AG04449 (cell line): ENCODE measurements around the gene FAM171A1.
A peak's percentile ranks its signal among the peaks of the same experiment; 100 is the strongest.

Experiments used
- CTCF ChIA-PET: fragments of 350-600 bp; formaldehyde crosslinking; extraction: SDS; loops from one replicate; lab custom pipeline; 2021; ENCODE audit warnings: antibody characterized with exemption; lab: Yijun Ruan, JAX
- POLR2A ChIA-PET: fragments of 400-600, 350-600 bp; formaldehyde crosslinking; extraction: SDS; loops from one replicate; lab custom pipeline; 2020; ENCODE audit warnings: antibody characterized with exemption, inconsistent platforms; lab: Yijun Ruan, JAX
- DNase-seq: peaks from one replicate; pipeline ENCODE4 v3.0.0-alpha.2; 2010; ENCODE audit warnings: low read depth, low spot score
- H3K4me3 ChIP-seq: 2 replicates; pipeline ENCODE4 v1.5.1; 2011; ENCODE audit warnings: low read depth, mild to moderate bottlenecking, control low read depth, low read length
- CTCF ChIP-seq: IDR thresholded peaks from one replicate; pipeline ENCODE4 v1.5.1; 2011; ENCODE audit warnings: mild to moderate bottlenecking, moderate library complexity, low read length, control low read depth, inconsistent platforms; ENCODE audit not compliant: insufficient read depth; ENCODE audit errors: missing control alignments

FAM171A1 gene

GRCh38 chr10:15267496-15267895, 103.6 kb downstream of the FAM171A1 start:
- no peak for DNase-seq
- CTCF ChIA-PET, result no interaction called here
- POLR2A ChIA-PET, result no interaction called here
- no peak for TF ChIP-seq CTCF
- no peak overlapping the region for H3K4me3 ChIP-seq

GRCh38 chr10:15266117-15266516, 105.0 kb downstream of the FAM171A1 start:
- no peak overlapping the region for H3K4me3 ChIP-seq
- CTCF ChIA-PET, result no interaction called here
- DNase-seq, result no peak
- TF ChIP-seq CTCF, result no peak
- POLR2A ChIA-PET, result no interaction called here

GRCh38 chr10:15265558-15265957, 105.5 kb downstream of the FAM171A1 start:
- CTCF ChIA-PET, result interaction anchor here (1.1 kb wide), 1 partner anchor 460 kb away, joined by 3 read pairs; no protein-coding TSS in a partner anchor
- DNase-seq, result no peak
- no peak for TF ChIP-seq CTCF
- POLR2A ChIA-PET, result no interaction called here
- H3K4me3 ChIP-seq, result no peak overlapping the region

- CTCF ChIA-PET, result interaction anchor here (1.1 kb wide), 1 partner anchor 461 kb away, joined by 3 read pairs; no protein-coding TSS in a partner anchor
- no peak for TF ChIP-seq CTCF
- no peak overlapping the region for H3K4me3 ChIP-seq
- POLR2A ChIA-PET, result no interaction called here
- no peak for DNase-seq
These were observed 106.0 kb downstream of the FAM171A1 start for GRCh38 chr10:15265056-15265455.

- ChIA-PET POLR2A (no interaction called here), CTCF (no interaction called here)
- H3K4me3 ChIP-seq, result no peak overlapping the region
- DNase-seq, result no peak
- no peak for TF ChIP-seq CTCF
These were observed 107.3 kb downstream of the FAM171A1 start for GRCh38 chr10:15263657-15264323.

GRCh38 chr10:15262036-15262713, 108.9 kb downstream of the FAM171A1 start:
- H3K4me3 ChIP-seq, result no peak overlapping the region
- peak; percentile 28 for TF ChIP-seq CTCF
- POLR2A ChIA-PET, result no interaction called here
- no peak for DNase-seq
- CTCF ChIA-PET, result interaction anchor here (0.8 to 1.2 kb wide), 7 partner anchors 14 to 158 kb away, joined by 3 to 6 read pairs (median 3); partner anchors contain the start of gene FAM171A1
